ENCODE data around the gene CD247.

Gene CD247

DNA sequence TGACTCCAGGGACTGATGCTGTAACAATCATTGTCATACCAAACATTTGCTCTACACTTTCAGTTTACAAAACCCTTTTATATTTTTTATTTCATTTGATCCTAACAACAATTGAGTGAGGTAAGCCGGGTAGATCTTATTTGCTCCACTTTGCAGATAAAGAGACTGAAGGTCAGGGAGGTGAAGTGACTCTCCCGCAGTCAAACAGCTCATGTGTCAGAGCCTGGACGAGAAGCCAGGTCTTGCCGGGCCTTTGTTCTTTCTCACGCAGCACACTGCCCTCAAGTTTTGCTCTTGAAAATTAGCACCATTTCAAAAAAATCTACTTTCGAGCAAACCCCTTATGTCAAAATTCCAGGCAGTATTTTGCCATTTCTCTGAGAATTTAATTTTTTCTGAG lies 65.2 kb downstream of the CD247 start:
- H3K27ac ChIP-seq (ENCODE audit: low read depth, low read length), result no peak overlapping the region
- H3K36me3 ChIP-seq (ENCODE audit: insufficient read depth, low read length), result no peaks in the 10 kb centered on the region
- H3K9me3 ChIP-seq (ENCODE audit: low read length), result no peaks in the 10 kb centered on the region
- no peaks in the 10 kb centered on the region for H3K27me3 ChIP-seq (ENCODE audit: control insufficient read depth in 1 of 2, insufficient read depth in 2 of 2, low read length in 2 of 2)
- H3K9ac ChIP-seq (ENCODE audit: low read length), result no peak overlapping the region
- peaks cover 5% of the 10 kb centered on the region for H3K4me1 ChIP-seq (ENCODE audit: insufficient read depth, low read length)
- no peak overlapping the region for H3K4me3 ChIP-seq (ENCODE audit: low read depth in 1 of 2, low read length in 2 of 2)

DNA sequence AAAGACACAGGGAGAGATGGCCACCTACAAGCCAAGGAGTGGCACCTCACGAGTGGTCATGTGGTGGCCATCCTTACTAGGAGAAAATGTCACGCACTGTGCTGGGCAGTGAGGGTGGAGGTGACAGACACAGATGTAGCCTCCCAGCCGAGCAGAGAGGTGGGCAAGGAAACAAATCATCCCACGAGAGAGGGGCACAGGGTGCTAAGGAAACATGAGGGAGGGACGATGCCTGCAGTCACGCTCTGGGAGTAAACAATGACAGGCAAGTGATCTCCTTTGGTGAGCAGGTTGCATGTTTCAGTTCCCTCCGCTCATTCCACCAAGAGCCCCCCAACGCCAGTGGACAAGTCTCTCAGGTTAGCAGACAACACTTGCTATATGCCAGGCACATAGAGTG lies 65.8 kb downstream of the CD247 start:
- no peak overlapping the region for H3K27ac ChIP-seq (ENCODE audit: low read depth, low read length)

DNA sequence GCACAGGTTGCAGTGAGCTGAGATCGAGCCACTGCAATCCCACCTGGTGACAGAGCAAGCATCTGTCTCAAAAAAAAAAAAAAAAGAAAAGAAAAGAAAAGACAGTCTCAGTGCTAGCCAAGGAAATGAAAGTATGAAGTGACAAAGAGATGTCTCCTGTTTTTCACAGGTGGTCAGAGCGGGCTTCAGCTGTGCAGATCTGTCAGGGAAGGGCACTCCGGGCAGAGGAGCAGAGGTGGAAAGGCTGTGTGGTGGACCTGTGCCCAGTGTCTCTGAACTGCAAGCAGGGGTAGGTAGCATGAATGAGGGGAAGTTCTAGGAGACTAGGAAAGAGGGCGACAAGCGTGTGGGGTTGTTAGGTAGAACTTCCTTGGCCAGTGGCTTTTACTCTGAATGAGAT lies 67.5 kb downstream of the CD247 start:
- no peaks in the 10 kb centered on the region for H3K4me1 ChIP-seq (ENCODE audit: insufficient read depth, low read length)
- no peaks in the 10 kb centered on the region for H3K9me3 ChIP-seq (ENCODE audit: low read length)
- no peak overlapping the region for H3K4me3 ChIP-seq (ENCODE audit: low read depth in 1 of 2, low read length in 2 of 2)
- no peaks in the 10 kb centered on the region for H3K27me3 ChIP-seq (ENCODE audit: control insufficient read depth in 1 of 2, insufficient read depth in 2 of 2, low read length in 2 of 2)
- no peak overlapping the region for H3K27ac ChIP-seq (ENCODE audit: low read depth, low read length)
- no peak overlapping the region for H3K9ac ChIP-seq (ENCODE audit: low read length)
- no peaks in the 10 kb centered on the region for H3K36me3 ChIP-seq (ENCODE audit: insufficient read depth, low read length)

More for the DNA sequence above, 65.8 kb downstream of the CD247 start:
- Histone ChIP-seq H3K9ac (ENCODE audit: low read length) (no peak overlapping the region), H3K4me3 (ENCODE audit: low read depth in 1 of 2, low read length in 2 of 2) (no peak overlapping the region), H3K27me3 (ENCODE audit: control insufficient read depth in 1 of 2, insufficient read depth in 2 of 2, low read length in 2 of 2) (no peaks in the 10 kb centered on the region), H3K36me3 (ENCODE audit: insufficient read depth, low read length) (no peaks in the 10 kb centered on the region), H3K4me1 (ENCODE audit: insufficient read depth, low read length) (peaks cover 5% of the 10 kb centered on the region), H3K9me3 (ENCODE audit: low read length) (no peaks in the 10 kb centered on the region)

DNA sequence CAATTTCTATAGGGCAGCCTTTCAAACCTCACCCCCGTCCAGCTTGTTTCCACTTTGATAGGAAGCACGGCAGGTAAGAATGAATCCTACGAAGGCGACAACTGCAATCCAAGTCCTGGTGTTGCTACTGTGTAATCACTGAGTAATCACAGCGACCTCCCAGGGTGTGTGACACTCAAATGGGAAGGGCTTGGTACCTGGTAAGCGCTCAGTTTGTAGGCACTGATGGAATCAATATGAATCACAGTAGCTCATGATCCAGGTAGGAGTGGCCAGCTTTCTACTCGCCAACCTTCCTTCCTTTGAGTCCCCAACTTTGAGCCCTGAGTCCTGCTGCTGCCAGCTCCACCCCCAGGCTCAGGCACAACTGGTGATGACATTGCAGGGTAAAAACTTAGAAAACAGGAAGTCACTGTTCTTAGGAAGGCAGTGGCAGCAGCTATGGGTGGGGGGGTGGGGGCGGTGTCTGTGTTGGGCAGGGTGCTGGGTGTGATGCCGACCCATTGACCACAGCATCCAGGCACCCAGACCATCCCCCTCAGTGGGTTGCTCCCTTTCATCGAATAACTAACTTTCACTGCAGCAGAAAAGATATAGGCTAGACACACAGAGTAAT lies 70.7 kb downstream of the CD247 start:
- Histone ChIP-seq H3K36me3 (ENCODE audit: insufficient read depth, low read length) (no peaks in the 10 kb centered on the region), H3K27ac (ENCODE audit: low read depth, low read length) (no peak overlapping the region), H3K4me3 (ENCODE audit: low read depth in 1 of 2, low read length in 2 of 2) (no peak overlapping the region), H3K9ac (ENCODE audit: low read length) (no peak overlapping the region), H3K9me3 (ENCODE audit: low read length) (no peaks in the 10 kb centered on the region), H3K4me1 (ENCODE audit: insufficient read depth, low read length) (no peaks in the 10 kb centered on the region), H3K27me3 (ENCODE audit: control insufficient read depth in 1 of 2, insufficient read depth in 2 of 2, low read length in 2 of 2) (no peaks in the 10 kb centered on the region)

DNA sequence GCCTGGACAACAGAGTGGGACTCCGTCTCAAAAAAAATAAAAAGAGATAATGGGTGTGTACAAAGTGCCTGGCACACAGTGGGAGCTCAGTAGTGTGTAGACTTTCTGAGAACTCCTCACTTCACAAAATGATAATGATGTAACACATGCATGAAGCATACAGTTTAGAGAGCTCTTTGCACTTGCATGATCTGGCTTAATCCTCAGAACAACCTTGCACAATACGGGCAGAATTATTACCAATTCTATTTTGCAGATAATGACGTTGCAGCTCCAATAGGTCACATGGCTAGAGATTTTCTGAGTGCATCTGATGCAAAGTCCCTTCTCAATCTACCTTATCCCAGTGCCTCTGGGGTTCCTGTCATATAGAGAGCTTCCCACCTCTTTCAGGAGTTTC lies 71.4 kb downstream of the CD247 start:
- H3K36me3 ChIP-seq (ENCODE audit: insufficient read depth, low read length), result no peaks in the 10 kb centered on the region
- H3K27me3 ChIP-seq (ENCODE audit: control insufficient read depth in 1 of 2, insufficient read depth in 2 of 2, low read length in 2 of 2), result no peaks in the 10 kb centered on the region
- H3K4me3 ChIP-seq (ENCODE audit: low read depth in 1 of 2, low read length in 2 of 2), result no peak overlapping the region
- no peak overlapping the region for H3K9ac ChIP-seq (ENCODE audit: low read length)
- H3K9me3 ChIP-seq (ENCODE audit: low read length), result no peaks in the 10 kb centered on the region
- H3K4me1 ChIP-seq (ENCODE audit: insufficient read depth, low read length), result no peaks in the 10 kb centered on the region
- no peak overlapping the region for H3K27ac ChIP-seq (ENCODE audit: low read depth, low read length)

DNA sequence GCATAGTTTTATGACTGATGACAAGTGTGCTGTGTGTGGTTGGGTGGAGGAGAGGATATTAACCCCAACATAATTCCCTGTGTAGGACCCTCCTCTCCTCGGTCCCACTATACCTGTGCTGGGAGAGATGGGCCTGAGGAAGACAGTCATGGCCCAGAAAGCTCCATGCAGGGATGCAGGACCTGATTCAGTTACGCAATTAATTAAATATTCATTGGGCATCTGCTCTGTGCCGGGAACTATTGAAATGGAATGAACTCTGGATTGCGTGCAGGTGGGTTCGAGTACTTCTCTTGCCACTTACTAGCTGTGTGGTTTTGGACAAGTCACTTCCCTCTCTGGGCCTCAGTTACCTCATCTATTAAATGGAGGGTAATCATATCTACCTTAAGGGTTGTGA lies 74.6 kb downstream of the CD247 start:
- H3K27me3 ChIP-seq (ENCODE audit: control insufficient read depth in 1 of 2, insufficient read depth in 2 of 2, low read length in 2 of 2), result no peaks in the 10 kb centered on the region
- H3K4me1 ChIP-seq (ENCODE audit: insufficient read depth, low read length), result peaks cover 5% of the 10 kb centered on the region
- no peaks in the 10 kb centered on the region for H3K36me3 ChIP-seq (ENCODE audit: insufficient read depth, low read length)
- H3K4me3 ChIP-seq (ENCODE audit: low read depth in 1 of 2, low read length in 2 of 2), result no peak overlapping the region
- no peak overlapping the region for H3K9ac ChIP-seq (ENCODE audit: low read length)
- H3K27ac ChIP-seq (ENCODE audit: low read depth, low read length), result no peak overlapping the region
- no peaks in the 10 kb centered on the region for H3K9me3 ChIP-seq (ENCODE audit: low read length)

DNA sequence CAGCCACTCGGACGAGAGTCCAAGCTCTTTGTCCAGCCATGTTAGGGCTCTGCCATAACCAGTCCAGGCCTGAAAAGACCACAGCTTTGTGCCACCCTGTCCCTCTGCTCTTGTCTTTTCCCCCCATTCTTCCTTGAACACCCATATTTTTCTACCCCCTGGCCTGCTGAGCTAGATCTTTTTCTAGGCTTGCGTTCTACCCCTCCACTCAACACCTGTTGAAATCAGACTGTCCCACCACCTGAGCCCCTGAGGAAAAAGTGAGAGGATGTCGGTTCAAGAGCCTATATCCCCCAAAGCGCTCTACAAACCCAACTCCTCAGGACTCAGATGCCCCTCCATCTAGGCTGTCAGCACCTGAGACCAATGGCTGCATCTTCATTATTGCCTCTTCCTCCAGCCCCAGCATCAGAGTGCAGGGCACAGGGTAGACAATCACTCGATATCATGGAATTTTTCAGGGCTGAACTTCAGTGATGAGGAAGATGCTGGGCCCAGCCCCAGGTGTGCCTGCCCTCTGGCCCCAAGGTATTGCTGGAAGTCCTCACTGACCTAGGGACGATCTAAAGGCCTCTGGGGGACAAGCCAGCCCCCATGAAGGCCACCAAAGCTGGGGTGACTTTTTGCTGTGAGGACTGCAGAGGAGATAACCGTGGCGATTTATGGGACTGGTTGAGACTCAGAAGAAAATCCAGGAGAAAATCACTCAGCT lies 75.3 kb downstream of the CD247 start:
- Histone ChIP-seq H3K36me3 (ENCODE audit: insufficient read depth, low read length) (no peaks in the 10 kb centered on the region), H3K9me3 (ENCODE audit: low read length) (no peaks in the 10 kb centered on the region), H3K4me3 (ENCODE audit: low read depth in 1 of 2, low read length in 2 of 2) (no peak overlapping the region), H3K4me1 (ENCODE audit: insufficient read depth, low read length) (peaks cover 5% of the 10 kb centered on the region), H3K27me3 (ENCODE audit: control insufficient read depth in 1 of 2, insufficient read depth in 2 of 2, low read length in 2 of 2) (no peaks in the 10 kb centered on the region), H3K27ac (ENCODE audit: low read depth, low read length) (no peak overlapping the region), H3K9ac (ENCODE audit: low read length) (no peak overlapping the region)

DNA sequence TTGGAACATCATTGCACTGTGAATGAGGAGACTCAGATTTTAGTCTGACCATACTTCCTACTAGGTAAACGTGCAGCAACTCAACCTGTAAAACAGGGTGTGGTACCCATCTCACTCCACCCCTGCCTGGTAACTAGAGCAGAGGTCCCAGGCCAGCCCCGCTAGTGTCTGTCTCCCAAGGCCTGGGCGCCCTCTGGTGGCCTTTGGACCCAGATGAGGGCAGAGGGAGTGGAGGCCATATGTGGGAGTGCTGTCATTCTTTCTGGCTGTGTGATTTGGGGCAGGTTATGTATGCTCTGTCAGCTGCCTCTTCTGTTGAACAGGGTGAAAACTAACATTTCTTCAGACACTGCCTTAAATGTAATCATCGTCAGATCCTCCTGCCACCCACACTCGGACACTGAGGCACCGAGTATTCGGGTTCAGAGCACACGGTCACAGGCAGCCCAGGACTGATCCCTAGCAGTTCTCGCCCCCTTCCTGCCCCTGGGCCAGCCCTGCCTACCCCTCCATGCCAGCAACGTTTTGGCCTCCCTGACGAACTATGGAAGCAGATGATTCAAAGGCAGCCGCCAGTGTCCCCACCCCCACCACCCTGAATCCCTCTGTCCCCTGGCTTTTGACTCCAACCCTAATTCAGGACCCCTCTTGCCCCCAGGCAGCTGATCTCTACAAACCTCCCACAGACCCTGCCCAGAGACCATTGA lies 76.0 kb downstream of the CD247 start:
- no peaks in the 10 kb centered on the region for H3K36me3 ChIP-seq (ENCODE audit: insufficient read depth, low read length)
- H3K4me3 ChIP-seq (ENCODE audit: low read depth in 1 of 2, low read length in 2 of 2), result no peak overlapping the region
- no peak overlapping the region for H3K27ac ChIP-seq (ENCODE audit: low read depth, low read length)
- no peaks in the 10 kb centered on the region for H3K9me3 ChIP-seq (ENCODE audit: low read length)
- H3K4me1 ChIP-seq (ENCODE audit: insufficient read depth, low read length), result peaks cover 5% of the 10 kb centered on the region
- H3K27me3 ChIP-seq (ENCODE audit: control insufficient read depth in 1 of 2, insufficient read depth in 2 of 2, low read length in 2 of 2), result no peaks in the 10 kb centered on the region
- no peak overlapping the region for H3K9ac ChIP-seq (ENCODE audit: low read length)

DNA sequence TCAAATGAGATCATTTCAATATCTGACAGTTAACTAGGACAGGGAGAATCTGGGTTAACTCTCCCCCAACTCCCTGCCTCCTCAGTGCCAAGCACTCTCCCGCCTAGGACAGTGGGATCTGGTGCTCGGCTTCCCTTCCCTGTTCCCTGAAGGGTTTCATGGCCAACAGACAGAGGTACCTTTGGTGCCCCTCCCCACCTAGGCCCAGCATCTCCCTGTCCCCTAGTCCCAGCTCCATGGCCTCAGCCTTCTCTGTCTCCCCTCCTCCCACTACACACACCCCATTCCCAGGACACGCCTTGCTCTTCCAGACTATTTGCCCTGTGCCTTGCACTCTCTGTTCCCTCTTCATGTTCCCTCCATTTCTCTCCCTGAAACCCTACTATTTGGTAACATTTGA lies 77.1 kb downstream of the CD247 start:
- Histone ChIP-seq H3K4me3 (ENCODE audit: low read depth in 1 of 2, low read length in 2 of 2) (no peak overlapping the region), H3K27ac (ENCODE audit: low read depth, low read length) (no peak overlapping the region), H3K4me1 (ENCODE audit: insufficient read depth, low read length) (peaks cover 5% of the 10 kb centered on the region)

DNA sequence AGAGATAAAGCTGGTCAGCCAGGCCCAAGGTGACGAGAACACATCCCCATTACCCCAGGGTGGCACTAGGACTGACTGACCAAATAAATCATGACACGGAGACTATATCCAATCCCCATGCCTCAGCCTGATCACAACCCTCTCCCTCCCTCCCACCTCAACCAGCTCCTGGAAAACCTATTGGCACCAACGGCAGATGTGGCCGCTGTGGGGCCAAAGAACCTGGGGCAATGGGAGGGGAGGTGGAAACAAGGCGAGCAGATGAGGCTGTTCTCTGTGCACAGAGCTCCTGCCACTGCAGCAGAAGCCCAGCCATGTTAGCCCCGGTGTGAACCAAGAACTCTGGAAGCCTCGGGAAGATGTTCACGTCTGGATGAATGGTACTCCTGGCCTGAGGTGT lies 77.6 kb downstream of the CD247 start:
- H3K27me3 ChIP-seq (ENCODE audit: control insufficient read depth in 1 of 2, insufficient read depth in 2 of 2, low read length in 2 of 2), result no peaks in the 10 kb centered on the region
- H3K36me3 ChIP-seq (ENCODE audit: insufficient read depth, low read length), result no peaks in the 10 kb centered on the region
- H3K9me3 ChIP-seq (ENCODE audit: low read length), result no peaks in the 10 kb centered on the region
- no peak overlapping the region for H3K4me3 ChIP-seq (ENCODE audit: low read depth in 1 of 2, low read length in 2 of 2)
- no peak overlapping the region for H3K27ac ChIP-seq (ENCODE audit: low read depth, low read length)
- H3K4me1 ChIP-seq (ENCODE audit: insufficient read depth, low read length), result peaks cover 5% of the 10 kb centered on the region
- no peak overlapping the region for H3K9ac ChIP-seq (ENCODE audit: low read length)

More for the DNA sequence above, 77.1 kb downstream of the CD247 start:
- Histone ChIP-seq H3K9me3 (ENCODE audit: low read length) (no peaks in the 10 kb centered on the region), H3K27me3 (ENCODE audit: control insufficient read depth in 1 of 2, insufficient read depth in 2 of 2, low read length in 2 of 2) (no peaks in the 10 kb centered on the region), H3K36me3 (ENCODE audit: insufficient read depth, low read length) (no peaks in the 10 kb centered on the region), H3K9ac (ENCODE audit: low read length) (no peak overlapping the region)

DNA sequence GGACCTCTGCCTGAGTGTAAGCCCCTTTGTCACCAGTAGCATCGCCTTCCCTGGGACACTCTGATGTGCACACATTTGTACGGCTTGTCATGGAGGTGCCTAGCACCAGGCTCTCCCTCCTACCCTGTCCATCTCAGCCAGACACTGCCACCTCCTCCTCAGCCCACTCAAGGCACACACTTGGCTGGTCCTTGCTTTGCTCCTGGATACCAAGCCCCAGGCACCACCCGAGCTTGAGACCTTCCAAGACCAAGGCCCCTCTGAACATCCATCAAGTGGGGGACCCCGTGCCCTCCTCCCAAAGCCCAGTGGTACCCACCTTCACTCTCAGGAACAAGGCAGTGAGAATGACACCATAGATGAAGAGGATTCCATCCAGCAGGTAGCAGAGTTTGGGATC lies 78.0 kb downstream of the CD247 start:
- Histone ChIP-seq H3K36me3 (ENCODE audit: insufficient read depth, low read length) (no peaks in the 10 kb centered on the region), H3K9ac (ENCODE audit: low read length) (no peak overlapping the region), H3K27me3 (ENCODE audit: control insufficient read depth in 1 of 2, insufficient read depth in 2 of 2, low read length in 2 of 2) (no peaks in the 10 kb centered on the region), H3K4me1 (ENCODE audit: insufficient read depth, low read length) (peaks cover 5% of the 10 kb centered on the region), H3K27ac (ENCODE audit: low read depth, low read length) (no peak overlapping the region), H3K9me3 (ENCODE audit: low read length) (no peaks in the 10 kb centered on the region), H3K4me3 (ENCODE audit: low read depth in 1 of 2, low read length in 2 of 2) (no peak overlapping the region)
